AG08395 (cell line): ENCODE measurements around the gene CROT.

Experiments used
- DNase-seq: peaks from one replicate; pipeline ENCODE4 v3.0.0; 2012; ENCODE audit warnings: mixed read lengths, low spot score

Gene CROT

DNA sequence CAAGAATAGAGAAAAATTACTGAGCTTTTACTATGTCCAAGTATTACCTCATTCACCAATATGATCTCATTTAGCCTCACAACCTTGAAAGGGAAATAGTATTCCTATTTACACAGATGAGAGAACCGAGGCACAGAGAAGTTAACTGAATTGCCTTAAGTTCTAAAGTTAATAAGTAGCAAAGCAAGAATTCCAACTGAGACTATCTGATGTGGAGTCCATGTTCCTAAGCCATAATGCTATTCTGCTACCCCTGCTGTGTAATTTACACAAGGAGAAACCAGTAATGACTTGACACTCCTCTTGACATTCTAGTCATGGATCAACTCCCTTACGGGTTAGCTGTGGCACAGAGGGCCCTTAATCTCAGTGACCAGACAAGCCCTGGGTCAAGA, 69.3 kb downstream of the CROT start:
- no peak for DNase-seq

DNA sequence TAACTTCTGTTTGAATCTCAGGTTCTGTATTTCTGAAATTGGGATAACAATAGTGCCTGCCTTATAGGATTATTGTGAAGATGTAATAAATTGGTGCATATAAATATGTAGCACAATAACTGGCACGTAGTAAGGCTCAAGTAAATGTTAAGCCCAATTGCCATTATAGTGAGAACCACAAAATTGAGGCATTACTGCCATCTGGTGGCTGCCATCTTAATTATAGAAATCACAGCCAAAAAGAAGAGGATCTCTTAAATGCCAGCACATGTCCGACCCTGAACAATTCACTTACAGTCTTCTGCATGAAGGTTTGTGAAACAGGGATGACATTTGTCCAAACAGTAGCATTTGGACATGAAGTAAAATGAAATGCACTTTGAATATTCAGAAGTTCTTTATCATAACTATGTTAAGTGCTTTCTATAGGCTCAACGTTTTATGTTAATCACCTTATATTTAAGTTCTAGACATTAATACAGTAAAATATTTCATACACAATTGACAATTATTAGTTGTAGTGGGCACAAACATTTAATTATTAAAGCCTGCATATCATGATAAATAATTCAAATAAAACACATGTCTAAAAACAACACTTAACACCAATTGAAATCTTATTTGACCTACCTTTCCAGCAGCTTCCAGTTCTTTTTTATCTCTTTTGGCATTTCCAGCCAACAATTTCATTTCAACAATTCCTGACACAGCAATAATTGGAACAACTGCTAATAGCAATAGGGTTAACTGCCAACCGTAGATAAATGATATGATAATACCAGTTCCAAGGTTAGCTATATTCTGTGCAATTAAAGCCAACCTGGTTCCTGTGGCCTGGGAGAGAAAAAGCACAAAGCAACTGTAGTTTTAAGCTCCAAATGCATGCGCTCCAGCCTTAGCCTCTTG, 71.5 kb downstream of the CROT start:
- DNase-seq = peak; percentile 51

DNA sequence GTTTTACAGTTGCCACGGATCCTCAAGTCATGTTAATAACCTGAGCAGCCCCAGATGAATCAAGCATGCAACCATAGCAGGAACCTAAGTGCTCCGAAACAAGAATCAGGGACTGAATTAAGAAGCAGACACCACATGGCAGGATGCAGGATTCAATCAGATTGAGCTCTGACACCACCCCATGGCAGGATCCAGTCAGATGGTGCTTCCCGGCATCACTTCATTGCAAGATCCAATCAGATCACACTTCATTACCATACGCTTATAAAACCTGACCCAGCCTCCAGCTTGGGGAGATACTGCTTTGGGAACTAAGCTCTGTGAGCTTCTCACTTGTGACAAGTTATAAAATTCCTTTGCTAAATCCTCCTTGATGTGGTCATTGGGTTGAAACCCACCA, 74.7 kb downstream of the CROT start:
- no peak for DNase-seq

DNA sequence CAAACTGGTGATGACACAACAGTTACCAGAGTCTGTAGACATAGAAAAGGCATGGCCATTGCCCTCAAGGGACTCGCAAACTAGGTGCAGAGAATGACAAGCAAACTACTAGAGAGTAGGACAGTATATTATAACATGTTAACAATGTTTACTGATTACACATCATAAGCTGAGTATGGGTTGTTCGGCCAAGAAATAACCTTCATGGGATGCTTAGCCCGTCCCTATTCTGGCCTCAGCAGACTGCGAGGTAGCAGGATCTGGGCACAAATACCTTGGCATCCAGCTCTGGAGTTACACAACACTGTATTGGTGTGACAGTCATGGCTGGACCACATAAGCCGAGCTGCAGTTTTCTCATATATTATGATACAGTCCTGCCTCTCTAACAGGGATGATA, 78.6 kb downstream of the CROT start:
- no peak for DNase-seq

DNA sequence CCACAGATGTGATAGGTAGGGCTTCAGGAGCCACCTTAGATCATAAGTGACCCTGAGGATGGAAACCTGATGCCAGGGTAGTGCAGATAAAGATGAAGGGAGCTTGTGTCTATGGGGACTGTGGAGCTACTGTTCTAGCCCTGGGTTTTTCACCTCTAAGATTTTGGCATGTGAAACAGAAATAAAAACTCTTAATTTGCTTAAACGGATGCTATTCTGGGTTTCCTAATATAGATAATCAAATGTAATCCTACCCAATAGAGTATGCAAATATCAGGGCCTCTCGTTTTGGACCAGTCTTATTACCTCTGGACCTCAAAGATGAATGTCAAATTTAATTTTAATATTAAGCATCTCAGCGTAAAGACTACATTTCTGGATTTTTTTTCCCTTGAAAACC, 80.7 kb downstream of the CROT start:
- DNase-seq = no peak

DNA sequence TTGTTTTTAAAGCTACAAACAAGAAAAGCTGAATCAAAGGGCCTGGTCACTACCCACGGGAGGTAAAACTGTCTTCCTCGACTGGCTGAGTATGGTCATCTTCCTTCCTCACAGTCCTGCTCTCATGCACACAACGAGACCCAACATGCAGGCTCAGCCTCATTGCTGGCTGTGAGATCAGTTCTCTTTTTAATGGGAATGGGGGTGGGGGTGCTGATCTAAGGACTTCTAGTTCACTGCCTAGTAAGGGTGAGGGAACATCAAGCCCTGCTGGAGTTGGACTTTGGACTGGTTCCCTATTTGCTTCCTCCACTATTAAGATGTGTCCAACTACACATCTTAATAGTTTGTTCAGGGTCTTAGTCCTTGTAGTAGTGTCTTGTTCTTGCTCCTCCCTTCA, 81.8 kb downstream of the CROT start:
- no peak for DNase-seq

DNA sequence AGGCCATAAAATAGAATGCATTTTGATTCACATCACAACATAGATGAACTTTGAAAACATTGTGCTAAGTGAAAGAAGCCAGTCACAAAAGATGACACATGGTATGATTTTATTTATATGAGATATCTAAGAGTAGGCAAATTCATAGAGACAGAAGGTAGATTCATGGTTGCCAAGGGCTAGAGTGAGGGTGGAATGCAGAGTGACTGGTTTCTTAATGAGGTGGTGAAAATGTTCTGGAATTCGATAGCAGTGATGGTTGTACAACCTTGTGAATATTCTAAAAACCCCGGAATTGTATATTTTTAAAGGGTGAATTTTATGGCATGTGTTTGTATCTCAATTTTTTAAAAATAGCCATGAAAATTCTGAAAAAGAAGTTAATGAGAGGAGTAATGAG, 87.1 kb downstream of the CROT start:
- DNase-seq = no peak

DNA sequence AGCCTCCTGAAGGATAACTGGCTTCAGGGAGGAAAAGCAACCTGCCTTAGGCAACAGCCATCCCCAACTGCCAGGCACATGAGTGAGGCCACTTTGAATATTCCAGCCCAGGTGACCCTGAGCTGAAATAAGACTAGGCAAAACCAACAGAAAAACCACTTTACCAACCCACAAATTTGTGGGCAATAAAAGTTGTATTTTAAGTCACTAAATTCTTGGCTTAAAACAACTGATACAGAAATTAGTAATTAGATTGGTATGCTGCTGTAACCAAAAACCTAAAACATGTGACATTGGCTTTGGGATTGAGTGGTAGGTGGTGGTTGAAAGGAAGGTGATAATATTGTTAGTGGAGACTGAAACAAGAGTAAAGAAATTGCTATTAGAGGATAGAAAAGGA, 90.1 kb downstream of the CROT start:
- peak; percentile 7 for DNase-seq

DNA sequence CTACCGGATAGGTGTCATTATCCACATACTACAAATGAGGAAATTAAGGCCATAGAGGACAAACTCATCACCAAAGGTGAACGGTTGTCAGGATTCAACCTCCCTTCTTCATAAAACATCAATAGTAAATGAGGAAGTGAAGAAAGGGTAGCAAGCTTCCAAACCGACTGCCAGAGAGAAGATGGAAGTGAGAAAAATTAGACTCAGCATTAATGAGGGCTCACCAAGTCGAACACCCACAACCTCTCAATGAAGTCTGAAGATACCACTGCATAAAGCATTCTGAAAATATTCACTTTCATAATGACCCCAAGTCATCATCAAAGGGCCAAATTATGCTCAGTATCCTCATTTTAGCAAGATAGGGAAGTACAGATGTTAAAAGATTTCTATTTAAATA, 100.4 kb downstream of the CROT start:
- DNase-seq = no peak

DNA sequence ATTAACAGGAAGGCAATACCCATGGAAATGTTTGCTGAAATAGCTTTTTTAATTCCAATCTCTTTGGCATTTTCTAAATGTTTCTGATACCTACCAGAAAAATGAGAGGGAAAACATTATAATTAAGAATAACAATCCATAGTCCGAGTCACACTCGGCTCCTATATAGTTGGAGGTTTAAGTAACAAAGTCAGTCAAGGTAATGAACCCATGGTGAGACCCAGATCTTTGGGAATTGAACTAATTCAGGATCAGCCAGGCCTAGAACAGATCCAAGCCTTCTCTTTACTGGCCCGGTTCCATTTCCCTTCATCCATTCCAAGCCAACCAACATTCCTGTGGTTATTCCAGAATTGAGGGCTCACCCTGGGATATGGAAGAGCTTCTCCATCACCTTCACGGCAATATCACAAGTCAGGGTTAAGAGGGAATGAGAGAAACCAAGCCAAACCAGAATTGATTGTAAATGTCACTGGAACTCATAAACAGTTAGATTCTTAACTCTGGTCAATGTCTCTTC, 101.7 kb downstream of the CROT start:
- DNase-seq = peak; percentile 18

DNA sequence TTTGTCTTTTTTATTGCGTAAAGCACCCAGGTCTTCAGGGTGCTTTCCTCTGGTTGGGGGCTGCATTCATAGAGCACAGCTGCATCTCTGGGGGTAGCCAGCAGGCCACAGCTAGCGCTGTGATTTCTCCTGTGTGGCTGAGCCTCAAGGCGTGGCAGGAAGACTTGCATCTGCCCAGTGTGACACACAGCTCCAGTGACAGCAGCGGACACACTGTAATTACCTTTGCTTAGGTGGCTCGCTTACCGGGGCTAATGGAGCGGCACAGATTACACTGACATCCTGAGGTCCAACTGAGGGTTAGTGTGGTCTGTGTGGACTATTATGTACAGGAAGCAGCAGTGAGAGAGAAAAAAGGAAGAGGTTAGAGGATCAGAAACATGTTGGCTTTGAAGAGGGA, 102.9 kb downstream of the CROT start:
- DNase-seq = no peak
